Lower leg skin (tissue), 3 donors: Measurements from ENCODE around the gene FDX2.

Experiments used
- POLR2A ChIP-seq, 2 donors: fragments of 450-650 bp; IDR thresholded peaks; one replicate each; pipeline ENCODE4 v1.6.1; 2016 to 2017; ENCODE audit warnings: antibody characterized with exemption in 2 of 2, mild to moderate bottlenecking in 1 of 2, moderate library complexity in 1 of 2
- TF ChIP-seq, protein P1 (sequence below), 3 donors: fragments of 450-650 bp; IDR thresholded peaks; one replicate each; pipeline ENCODE4 v1.5.1; 2016; ENCODE audit warnings: antibody characterized with exemption in 3 of 3, mild to moderate bottlenecking in 3 of 3, moderate library complexity in 2 of 3

DNA sequence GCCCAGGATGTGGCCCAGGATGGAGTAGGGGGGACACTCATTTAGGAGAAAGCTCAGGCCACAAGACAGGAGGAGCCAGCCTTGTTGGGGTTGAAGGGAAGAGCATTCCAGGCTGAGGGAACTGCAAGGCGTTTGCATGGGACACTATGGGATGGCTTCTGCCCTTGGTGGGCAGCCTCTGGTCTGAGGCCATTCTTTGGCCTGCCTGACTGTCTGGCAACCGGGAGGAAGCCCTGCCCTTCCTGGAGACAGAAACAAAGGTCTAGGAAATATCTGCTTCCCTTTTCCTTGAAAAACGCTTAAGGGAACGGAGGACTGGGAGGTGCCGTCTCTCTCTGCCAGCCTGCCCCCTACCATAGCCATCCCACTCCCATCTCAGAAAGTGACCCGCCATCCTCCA is 47.7 kb downstream of the FDX2 start:
- TF ChIP-seq, protein P1, sequence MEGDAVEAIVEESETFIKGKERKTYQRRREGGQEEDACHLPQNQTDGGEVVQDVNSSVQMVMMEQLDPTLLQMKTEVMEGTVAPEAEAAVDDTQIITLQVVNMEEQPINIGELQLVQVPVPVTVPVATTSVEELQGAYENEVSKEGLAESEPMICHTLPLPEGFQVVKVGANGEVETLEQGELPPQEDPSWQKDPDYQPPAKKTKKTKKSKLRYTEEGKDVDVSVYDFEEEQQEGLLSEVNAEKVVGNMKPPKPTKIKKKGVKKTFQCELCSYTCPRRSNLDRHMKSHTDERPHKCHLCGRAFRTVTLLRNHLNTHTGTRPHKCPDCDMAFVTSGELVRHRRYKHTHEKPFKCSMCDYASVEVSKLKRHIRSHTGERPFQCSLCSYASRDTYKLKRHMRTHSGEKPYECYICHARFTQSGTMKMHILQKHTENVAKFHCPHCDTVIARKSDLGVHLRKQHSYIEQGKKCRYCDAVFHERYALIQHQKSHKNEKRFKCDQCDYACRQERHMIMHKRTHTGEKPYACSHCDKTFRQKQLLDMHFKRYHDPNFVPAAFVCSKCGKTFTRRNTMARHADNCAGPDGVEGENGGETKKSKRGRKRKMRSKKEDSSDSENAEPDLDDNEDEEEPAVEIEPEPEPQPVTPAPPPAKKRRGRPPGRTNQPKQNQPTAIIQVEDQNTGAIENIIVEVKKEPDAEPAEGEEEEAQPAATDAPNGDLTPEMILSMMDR (IDR thresholded peaks at IDR 0.05): no peak
- TF ChIP-seq POLR2A (IDR thresholded peaks at IDR 0.05): no peak
